H1 (cell line): Measurements from ENCODE around the gene PCCA. TPM values are rescaled to one million over a fixed set of nuclear protein-coding genes. Genes with fewer than 3 reads are reported as not detected.

Experiments used
- CHD1 ChIP-seq: IDR thresholded peaks from 2 replicates; pipeline ENCODE4 v1.6.1; 2012; ENCODE audit warnings: low read depth, low read length, improper control_type of control experiment
- EP300 ChIP-seq, 2 experiments: IDR thresholded peaks; 1 replicate in 1 of 2; 2 replicates in 1 of 2; pipeline ENCODE4 v1.6.1; 2011 to 2012; ENCODE audit warnings: low read depth in 2 of 2, low read length in 2 of 2, mild to moderate bottlenecking in 2 of 2, borderline replicate concordance in 1 of 2, inconsistent platforms in 1 of 2, moderate library complexity in 1 of 2
- EZH2 ChIP-seq: fragments of 200-600 bp; sonication (generic); IDR thresholded peaks from 2 replicates; pipeline ENCODE4 v1.7.1; 2012; ENCODE audit warnings: low read depth, mild to moderate bottlenecking, moderate library complexity, low read length, inconsistent platforms; ENCODE audit not compliant: severe bottlenecking
- HDAC6 ChIP-seq: IDR thresholded peaks from one replicate; pipeline ENCODE4 v1.7.1; 2012; ENCODE audit warnings: low read depth, mild to moderate bottlenecking, inconsistent platforms, low read length, moderate library complexity
- JUN ChIP-seq: IDR thresholded peaks from 2 replicates; pipeline ENCODE4 v1.6.1; 2011; ENCODE audit warnings: low read depth, mild to moderate bottlenecking, improper control_type of control experiment, low read length
- JUND ChIP-seq: IDR thresholded peaks from 2 replicates; pipeline ENCODE4 v1.6.1; 2011; ENCODE audit warnings: mild to moderate bottlenecking, improper control_type of control experiment, low read length
- KDM4A ChIP-seq: IDR thresholded peaks from one replicate; pipeline ENCODE4 v1.7.1; 2012; ENCODE audit warnings: low read depth, mild to moderate bottlenecking, moderate library complexity, low read length, inconsistent platforms; ENCODE audit not compliant: severe bottlenecking
- SAP30 ChIP-seq: fragments of 300-600 bp; sonication (generic); IDR thresholded peaks from 2 replicates; pipeline ENCODE4 v1.7.1; 2012; ENCODE audit warnings: low read length, moderate library complexity, mild to moderate bottlenecking, inconsistent platforms; ENCODE audit not compliant: insufficient read depth, insufficient replicate concordance
- SP1 ChIP-seq: IDR thresholded peaks from 2 replicates; pipeline ENCODE4 v1.6.1; 2011; ENCODE audit warnings: low read depth, low read length
- SUZ12 ChIP-seq: fragments of 200-600 bp; sonication (generic); IDR thresholded peaks from 2 replicates; pipeline ENCODE4 v1.6.1; 2012; ENCODE audit warnings: mild to moderate bottlenecking, inconsistent platforms, low read length, moderate library complexity, mixed read lengths
- polyA plus RNA-seq, 7 experiments: library from polyadenylated mRNA; depleted of rRNA in 3 of 7; stranded (reverse) in 5 of 7; unstranded in 2 of 7; fragments of >200 nt in 5 of 7; fragments of 200-250 nt in 2 of 7; gene quantifications; 1 replicate in 5 of 7; 2 replicates in 1 of 7; 4 replicates in 1 of 7; pipeline versions ENCODE4 v1.2.1 to v1.2.3, GENCODE V29; 2011 to 2013; ENCODE audit warnings: missing spikeins in 2 of 7, mixed read lengths in 2 of 7
- total RNA-seq: library from RNA; stranded (reverse); fragmentation: NEBNext Ultra II Directional; extraction: Animal tissue kit (Norgen Biotek cat#: 25700); gene quantifications from 2 replicates; pipeline ENCODE4 v1.2.1, GENCODE V29; 2021
- TF ChIP-seq, protein P1 (sequence below): IDR thresholded peaks from 2 replicates; pipeline ENCODE4 v1.6.1; 2011; ENCODE audit warnings: low read depth, mild to moderate bottlenecking, low read length; ENCODE audit not compliant: insufficient read depth

PCCA gene
- total and polyA plus RNA-seq, 2 of the 8 experiments (the other 6 are each of a cell fraction or from before 2014, with no cell fraction given): 18.4 to 49.8 TPM

DNA sequence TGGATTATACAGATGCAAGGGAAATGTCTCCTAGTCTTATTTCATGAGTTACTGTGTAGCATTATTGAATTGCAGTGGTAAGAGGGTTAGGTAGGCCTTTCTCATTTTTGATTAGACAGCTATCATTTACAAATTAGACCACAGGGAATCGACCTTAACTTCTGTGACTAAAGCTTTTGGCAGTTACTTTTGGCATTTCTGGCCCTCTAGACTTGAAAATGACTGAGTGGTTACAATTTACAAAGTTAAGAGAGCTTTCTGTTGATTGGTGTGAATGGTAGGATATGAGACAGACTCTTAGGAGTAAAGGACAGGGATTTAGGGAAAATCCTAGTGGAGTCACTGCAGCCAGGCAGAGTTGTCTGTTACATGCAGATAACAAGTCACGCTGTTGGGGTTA lies 413.6 kb downstream of the PCCA start (continued):
- TF ChIP-seq HDAC6 (no peak), EP300 (IDR thresholded peaks at IDR 0.05; ENCODE audit: borderline replicate concordance in 1 of 2, low read depth in 2 of 2, low read length in 2 of 2) (no peak), KDM4A (no peak), SP1 (no peak), EZH2 (no peak), SAP30 (no peak), CHD1 (no peak), JUND (no peak), SUZ12 (no peak), JUN (no peak)
- TF ChIP-seq, protein P1, sequence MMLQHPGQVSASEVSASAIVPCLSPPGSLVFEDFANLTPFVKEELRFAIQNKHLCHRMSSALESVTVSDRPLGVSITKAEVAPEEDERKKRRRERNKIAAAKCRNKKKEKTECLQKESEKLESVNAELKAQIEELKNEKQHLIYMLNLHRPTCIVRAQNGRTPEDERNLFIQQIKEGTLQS: no peak
